Activated T-cell treated with anti-CD3 and anti-CD28 coated beads, Interleukin-2, amount 50 U/mL, for 72 hours (primary cell): ENCODE results near the gene MRPL42. TPM values are rescaled to one million over a fixed set of nuclear protein-coding genes. Genes with fewer than 3 reads are reported as not detected.
A peak's percentile ranks its signal among the peaks of the same experiment; 100 is the strongest.

Experiments used
- ATAC-seq, 2 donors: fragments of 150-1000 bp; cut with Tn5 transposase; replicated peaks in 1 of 2; 2 replicates each; pipeline ENCODE4 v1.10.0; 2021; ENCODE audit warnings: moderate library complexity in 2 of 2, mild to moderate bottlenecking in 1 of 2
- DNase-seq, 2 donors: peaks; one replicate each; pipeline ENCODE4 v3.0.0; 2021 to 2022; ENCODE audit warnings: mixed read lengths in 1 of 2
- H3K27ac Mint-ChIP-seq: one replicate; pipeline ENCODE4 v1.8.0; 2022; ENCODE audit warnings: mild to moderate bottlenecking, moderate library complexity, mixed read lengths
- H3K27me3 Mint-ChIP-seq: one replicate; pipeline ENCODE4 v1.8.0; 2022; ENCODE audit warnings: low read depth, mixed read lengths
- H3K36me3 Mint-ChIP-seq, 2 donors: one replicate each; pipeline ENCODE4 v1.8.0; 2022; ENCODE audit warnings: mixed read lengths in 2 of 2, mild to moderate bottlenecking in 1 of 2; ENCODE audit not compliant: insufficient read depth in 2 of 2
- H3K4me1 Mint-ChIP-seq: one replicate; pipeline ENCODE4 v1.8.0; 2022; ENCODE audit warnings: low read depth, mixed read lengths
- H3K4me3 Mint-ChIP-seq, 2 donors: one replicate each; pipeline ENCODE4 v1.8.0; 2022; ENCODE audit warnings: mild to moderate bottlenecking in 2 of 2, mixed read lengths in 2 of 2, moderate library complexity in 2 of 2
- H3K9me3 Mint-ChIP-seq, 2 donors: one replicate each; pipeline ENCODE4 v1.8.0; 2022; ENCODE audit warnings: mixed read lengths in 2 of 2
- total RNA-seq, 2 donors: library from RNA; stranded (reverse); gene quantifications; one replicate each; pipeline ENCODE4 v1.2.3, GENCODE V29; 2022

The MRPL42 gene
- total RNA-seq, 2 donors from 2014 or later, result 54.2 to 68.3 TPM

DNA sequence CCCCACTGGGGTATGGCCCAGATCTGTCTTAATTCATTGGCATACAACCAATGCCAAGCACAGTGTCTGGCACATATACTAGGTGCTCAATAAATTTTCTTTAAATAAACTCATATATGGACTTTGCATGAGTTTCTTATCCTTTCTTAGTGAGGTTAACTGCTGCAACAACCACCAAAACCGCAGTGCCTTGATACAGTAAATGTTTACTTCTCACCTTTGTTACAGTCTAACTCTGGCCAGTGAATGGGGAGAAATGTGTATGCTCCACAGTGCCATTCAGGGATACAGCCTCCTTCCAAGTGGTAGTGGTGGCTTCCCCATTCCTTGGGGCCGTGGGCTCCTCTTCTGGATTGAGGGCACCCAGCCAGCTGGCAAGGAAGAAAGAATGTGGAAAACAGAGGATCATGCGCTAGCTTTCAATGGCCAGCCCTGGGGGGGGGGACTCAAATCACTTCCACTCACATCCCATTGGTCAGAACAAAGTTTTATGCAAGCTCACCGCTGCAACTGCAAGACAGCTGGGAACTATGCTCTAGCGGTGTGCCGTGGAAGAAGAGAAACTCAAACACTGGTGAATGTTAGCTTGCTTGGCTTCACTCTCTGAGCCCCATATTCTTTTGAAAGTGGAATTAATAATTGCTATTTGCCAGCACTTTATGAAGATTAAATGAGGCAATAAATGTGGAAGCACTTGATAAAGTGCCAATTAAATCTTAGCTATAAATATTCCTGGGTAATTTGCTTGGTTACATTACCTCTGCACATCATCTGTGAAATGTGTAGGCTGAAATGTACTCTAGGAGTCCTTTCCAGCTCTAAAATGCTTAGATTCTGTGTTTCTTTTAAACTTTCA lies 54.1 kb downstream of the MRPL42 start:
- Mint-ChIP-seq H3K27ac (no peak overlapping the region), H3K9me3 (no peaks in the 10 kb centered on the region), H3K4me1 (no peaks in the 10 kb centered on the region), H3K4me3 (no peak overlapping the region), H3K36me3 (no peaks in the 10 kb centered on the region), H3K27me3 (peaks cover 8% of the 10 kb centered on the region)
- ATAC-seq (no peak), DNase-seq (no peak)

DNA sequence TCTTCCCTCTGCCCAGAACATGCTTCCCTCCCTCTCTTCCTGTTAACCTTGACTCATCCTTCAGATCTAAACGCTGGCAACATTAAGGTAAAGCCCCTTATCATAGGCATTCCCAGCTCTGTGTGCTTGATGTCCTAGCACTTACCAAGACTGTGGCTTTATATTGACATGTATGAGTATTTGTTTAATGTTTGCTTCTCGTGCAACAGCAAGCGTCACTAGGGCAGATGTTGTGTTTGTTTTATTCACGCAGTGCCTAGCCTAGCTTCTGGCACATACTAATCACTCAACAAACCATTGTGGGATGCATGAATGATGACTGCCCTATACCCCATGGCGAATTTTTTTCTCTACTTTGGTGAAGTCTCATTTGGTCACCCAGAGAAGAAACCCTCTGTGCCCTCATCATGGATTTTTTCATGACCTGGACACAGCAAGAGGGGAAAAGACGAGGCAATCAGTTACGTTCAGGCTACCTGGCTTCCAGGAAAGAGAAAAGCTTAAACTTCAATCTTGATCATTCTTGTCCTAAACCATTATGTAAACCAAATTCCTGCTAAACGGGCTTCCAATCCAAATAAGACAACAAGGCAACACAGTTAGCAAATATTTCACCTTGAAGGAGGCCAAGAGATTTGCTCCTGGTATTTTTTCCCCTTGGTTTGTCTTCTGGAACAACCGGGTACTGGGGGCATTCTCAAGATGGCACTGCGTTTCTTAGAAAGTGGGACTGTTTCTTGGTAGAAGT lies 57.2 kb downstream of the MRPL42 start:
- no peak overlapping the region for H3K27ac Mint-ChIP-seq
- ATAC-seq (no peak), DNase-seq (no peak)
- H3K36me3 Mint-ChIP-seq, result no peaks in the 10 kb centered on the region
- peaks cover 14% of the 10 kb centered on the region for H3K27me3 Mint-ChIP-seq
- H3K4me3 Mint-ChIP-seq, result no peak overlapping the region
- no peaks in the 10 kb centered on the region for H3K9me3 Mint-ChIP-seq
- H3K4me1 Mint-ChIP-seq, result no peaks in the 10 kb centered on the region

DNA sequence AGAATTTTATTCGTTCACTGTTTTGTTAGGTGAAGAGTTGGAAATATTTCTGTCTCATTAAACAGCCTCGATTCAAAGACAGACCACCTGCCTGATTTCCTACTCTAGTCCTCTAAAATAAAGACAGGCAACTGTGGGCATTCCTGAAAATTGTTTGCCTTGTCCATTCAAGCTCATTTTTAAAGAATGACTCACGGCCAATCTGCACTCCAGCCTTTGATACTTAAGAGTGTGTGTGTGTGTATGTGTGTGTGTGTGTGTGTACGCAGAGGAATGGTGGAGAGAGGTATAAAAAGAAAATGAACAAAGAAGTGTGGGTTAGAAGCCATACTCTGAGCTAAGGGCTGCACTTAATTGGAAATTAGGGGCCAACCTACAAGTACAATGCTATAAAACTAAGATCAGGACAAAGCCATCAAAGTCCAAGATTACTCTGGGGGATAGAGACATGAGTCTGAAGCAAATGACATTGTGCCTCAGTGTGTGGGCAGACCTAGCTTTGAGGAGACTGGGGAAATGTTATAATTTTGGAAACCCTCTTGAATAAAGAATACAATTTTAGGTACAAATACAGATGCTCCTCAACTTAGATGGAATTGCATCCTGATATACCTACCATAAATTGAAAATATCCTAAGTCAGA lies 59.6 kb downstream of the MRPL42 start:
- Mint-ChIP-seq H3K36me3 (no peaks in the 10 kb centered on the region), H3K4me3 (no peak overlapping the region), H3K27ac (no peak overlapping the region), H3K27me3 (peaks cover 14% of the 10 kb centered on the region), H3K4me1 (peaks cover 8% of the 10 kb centered on the region), H3K9me3 (no peaks in the 10 kb centered on the region)
- ATAC-seq, result no peak
- no peak for DNase-seq

DNA sequence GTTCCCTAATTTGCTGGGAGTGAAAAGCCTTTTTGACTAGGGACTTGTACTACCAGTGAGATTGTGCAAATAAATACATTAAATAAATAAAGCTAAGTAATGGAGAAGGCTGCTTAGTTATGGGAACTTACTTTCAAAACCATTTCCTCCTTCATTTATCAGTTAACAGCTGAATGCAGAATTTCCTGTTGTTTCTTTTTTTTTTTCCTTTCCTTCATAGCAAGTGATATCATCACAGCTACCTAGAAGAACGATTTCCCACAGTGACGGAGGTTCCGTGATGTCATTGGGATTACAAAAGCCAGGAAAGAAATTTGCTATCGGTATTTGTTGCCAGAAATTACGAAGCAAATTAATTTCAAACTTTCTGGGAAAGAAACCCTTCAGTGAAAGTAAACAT lies 63.0 kb downstream of the MRPL42 start:
- peak overlapping the region; percentile 69 for H3K27ac Mint-ChIP-seq
- no peak overlapping the region for H3K4me3 Mint-ChIP-seq

DNA sequence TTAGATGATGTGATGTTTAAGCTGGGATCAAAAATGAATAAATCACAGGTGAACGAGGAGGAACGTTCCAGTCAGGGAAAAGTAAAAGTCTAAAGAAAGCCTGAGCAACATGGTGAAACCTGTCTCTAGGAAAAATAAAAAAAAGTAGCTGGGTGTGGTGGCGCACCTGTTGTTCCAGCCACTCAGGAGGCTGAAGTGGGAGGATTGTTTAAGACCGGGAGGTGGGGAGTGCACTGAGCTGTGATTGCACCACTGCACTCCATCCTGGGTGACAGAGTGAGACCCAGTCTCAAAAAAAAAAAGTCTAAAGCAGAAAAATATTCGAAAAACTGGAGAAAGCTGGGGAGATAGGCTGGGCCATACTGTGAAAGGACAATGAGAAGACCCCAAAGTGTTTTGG lies 66.0 kb downstream of the MRPL42 start:
- no peak for DNase-seq
- Mint-ChIP-seq H3K27me3 (no peaks in the 10 kb centered on the region), H3K9me3 (peaks cover 0 to 2% of the 10 kb centered on the region in 2 donors), H3K4me1 (peaks cover 8% of the 10 kb centered on the region), H3K27ac (no peak overlapping the region), H3K4me3 (no peak overlapping the region), H3K36me3 (no peaks in the 10 kb centered on the region)
- no peak for ATAC-seq

More for the DNA sequence above, 63.0 kb downstream of the MRPL42 start:
- peaks cover 8% of the 10 kb centered on the region for H3K4me1 Mint-ChIP-seq
- ATAC-seq, result no peak
- no peaks in the 10 kb centered on the region for H3K36me3 Mint-ChIP-seq
- H3K27me3 Mint-ChIP-seq, result peaks cover 10% of the 10 kb centered on the region
- DNase-seq, result no peak
- H3K9me3 Mint-ChIP-seq, result peaks cover 0 to 2% of the 10 kb centered on the region in 2 donors

DNA sequence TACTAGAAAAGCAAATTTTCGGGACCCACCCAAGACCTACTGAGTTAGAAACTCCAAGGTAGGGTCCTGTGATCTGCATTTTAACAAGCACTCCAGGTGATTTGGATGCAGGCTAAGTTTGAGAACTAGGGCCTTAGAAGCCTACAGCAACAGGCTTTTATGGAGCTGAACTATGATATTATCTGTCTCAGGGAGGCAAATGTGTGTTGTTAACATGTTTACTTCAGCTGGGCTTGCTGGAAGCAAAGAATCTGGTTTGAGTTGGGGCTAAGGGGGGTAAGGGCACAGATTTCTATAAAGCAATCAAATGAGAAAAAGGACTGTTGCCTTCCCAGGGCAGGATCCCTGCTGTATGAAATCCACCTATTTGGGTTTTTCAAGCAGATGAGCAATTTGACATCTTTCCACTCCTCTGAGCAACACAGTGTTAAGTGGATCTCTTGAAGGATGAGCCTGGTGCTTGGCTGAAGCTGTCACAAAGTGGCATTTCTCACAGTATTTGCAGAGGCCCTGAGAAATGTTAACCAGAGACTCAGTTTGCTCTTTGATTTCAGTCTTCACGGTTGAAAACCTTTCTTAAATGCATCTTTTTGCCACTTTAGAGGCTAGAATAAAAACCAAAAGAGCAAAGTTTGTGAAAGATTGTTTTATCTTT lies 68.9 kb downstream of the MRPL42 start:
- Mint-ChIP-seq H3K27ac (no peak overlapping the region), H3K27me3 (no peaks in the 10 kb centered on the region), H3K4me3 (no peak overlapping the region), H3K9me3 (peaks cover 0 to 2% of the 10 kb centered on the region in 2 donors), H3K4me1 (peaks cover 13% of the 10 kb centered on the region), H3K36me3 (no peaks in the 10 kb centered on the region)
- ATAC-seq (no peak), DNase-seq (no peak)

DNA sequence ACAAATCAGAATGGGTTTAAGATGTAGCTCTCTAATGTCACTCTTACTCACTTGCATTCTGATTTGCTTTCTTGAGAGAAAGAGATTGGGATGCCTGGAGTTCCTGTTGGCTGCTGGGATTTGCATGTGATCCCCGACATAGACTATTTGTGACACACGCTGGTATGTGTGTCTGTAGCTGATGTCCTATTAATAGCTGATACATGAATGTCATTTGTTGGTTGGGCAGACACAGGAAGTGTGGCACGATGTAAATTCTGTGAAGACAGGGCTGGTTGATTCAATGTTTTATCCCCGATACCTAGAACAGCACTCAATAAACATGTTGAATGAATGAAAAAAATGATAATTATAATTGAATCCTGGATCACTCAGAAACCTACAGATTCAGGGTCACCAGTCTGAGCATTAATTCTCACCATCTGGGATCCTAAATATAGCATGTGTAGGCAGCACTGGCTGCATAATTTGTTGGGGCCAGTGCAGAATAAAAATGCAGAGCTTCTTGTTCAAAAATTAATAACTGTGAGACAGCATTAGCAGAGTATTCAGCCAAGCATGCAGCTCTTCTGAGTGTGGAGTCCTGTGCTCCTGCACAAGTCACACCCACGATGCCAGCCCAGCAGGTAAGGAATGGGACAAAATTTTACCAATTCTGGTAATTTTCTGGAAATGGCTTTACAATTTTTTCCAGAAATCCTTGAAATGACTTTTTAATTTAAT lies 69.6 kb downstream of the MRPL42 start:
- Mint-ChIP-seq H3K27me3 (no peaks in the 10 kb centered on the region), H3K4me1 (peaks cover 20% of the 10 kb centered on the region), H3K9me3 (peaks cover 0 to 2% of the 10 kb centered on the region in 2 donors), H3K36me3 (no peaks in the 10 kb centered on the region), H3K4me3 (no peak overlapping the region), H3K27ac (no peak overlapping the region)
- ATAC-seq (no peak), DNase-seq (no peak)

DNA sequence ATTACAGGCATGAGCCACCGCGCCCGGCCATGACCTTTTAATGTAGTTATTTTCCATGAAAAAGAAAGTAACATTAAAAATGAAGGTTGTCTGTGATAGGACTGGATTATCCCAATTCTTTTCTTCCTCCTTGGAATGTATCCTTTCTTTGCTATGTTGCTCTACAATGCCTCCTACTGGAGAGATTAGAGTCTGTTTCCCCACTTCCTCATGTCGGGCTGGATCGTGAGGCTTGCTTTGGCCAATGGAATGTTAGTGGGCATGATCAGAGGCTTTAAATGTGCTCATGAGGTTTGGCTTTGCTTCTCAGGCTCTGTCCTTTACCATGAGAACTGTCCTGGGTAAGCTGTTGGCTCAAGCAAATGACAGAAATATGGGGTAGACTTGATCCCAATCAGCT lies 70.5 kb downstream of the MRPL42 start:
- Mint-ChIP-seq H3K36me3 (no peaks in the 10 kb centered on the region), H3K4me1 (peaks cover 22% of the 10 kb centered on the region), H3K27ac (no peak overlapping the region), H3K27me3 (no peaks in the 10 kb centered on the region), H3K4me3 (no peak overlapping the region), H3K9me3 (no peaks in the 10 kb centered on the region)
- ATAC-seq (no peak), DNase-seq (no peak)

DNA sequence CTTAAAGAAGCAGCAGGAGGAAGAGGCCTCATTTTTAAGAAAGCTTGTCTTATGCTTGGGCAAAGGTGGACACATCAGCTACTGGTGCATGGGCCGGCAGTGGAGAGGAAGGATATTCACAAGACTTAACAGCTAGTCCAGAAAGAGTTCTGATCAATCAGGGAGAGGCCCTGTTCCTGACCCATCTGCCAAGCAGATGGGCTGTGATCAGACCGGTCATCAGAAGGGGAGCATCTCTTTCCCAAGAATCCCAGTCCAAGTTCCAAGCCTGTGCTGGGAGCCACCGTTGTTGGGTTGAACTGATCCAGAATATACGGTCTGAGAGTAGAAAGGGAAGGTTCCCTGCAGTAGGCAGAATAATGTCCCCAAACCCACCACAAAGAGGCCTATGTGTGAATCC lies 72.5 kb downstream of the MRPL42 start:
- ATAC-seq (no peak), DNase-seq (no peak)
- no peaks in the 10 kb centered on the region for H3K9me3 Mint-ChIP-seq
- peaks cover 22% of the 10 kb centered on the region for H3K4me1 Mint-ChIP-seq
- H3K4me3 Mint-ChIP-seq, result no peak overlapping the region
- H3K27ac Mint-ChIP-seq, result no peak overlapping the region
- no peaks in the 10 kb centered on the region for H3K27me3 Mint-ChIP-seq
- H3K36me3 Mint-ChIP-seq, result no peaks in the 10 kb centered on the region

DNA sequence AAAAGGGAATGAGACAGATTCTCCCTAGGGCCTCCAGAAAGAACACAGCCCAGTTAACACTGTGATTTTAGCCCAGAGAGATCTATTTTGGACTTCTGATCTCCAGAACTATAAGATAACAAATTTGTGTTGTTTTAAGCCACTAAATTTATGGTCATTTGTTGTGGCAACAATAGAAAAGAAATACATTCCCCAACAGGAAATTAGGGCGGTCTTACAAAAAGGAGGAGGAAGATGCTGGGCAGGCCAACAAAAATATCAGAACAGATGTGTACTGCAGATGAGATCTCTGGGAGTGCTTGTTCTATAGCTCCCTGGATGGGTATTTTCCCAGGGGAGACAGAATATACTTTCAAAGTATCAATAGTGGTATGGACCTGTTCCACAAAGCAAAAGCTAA lies 73.2 kb downstream of the MRPL42 start:
- H3K36me3 Mint-ChIP-seq, result no peaks in the 10 kb centered on the region
- H3K27ac Mint-ChIP-seq, result no peak overlapping the region
- H3K9me3 Mint-ChIP-seq, result no peaks in the 10 kb centered on the region
- no peak overlapping the region for H3K4me3 Mint-ChIP-seq
- H3K4me1 Mint-ChIP-seq, result peaks cover 22% of the 10 kb centered on the region
- DNase-seq (no peak), ATAC-seq (no peak)
- no peaks in the 10 kb centered on the region for H3K27me3 Mint-ChIP-seq

DNA sequence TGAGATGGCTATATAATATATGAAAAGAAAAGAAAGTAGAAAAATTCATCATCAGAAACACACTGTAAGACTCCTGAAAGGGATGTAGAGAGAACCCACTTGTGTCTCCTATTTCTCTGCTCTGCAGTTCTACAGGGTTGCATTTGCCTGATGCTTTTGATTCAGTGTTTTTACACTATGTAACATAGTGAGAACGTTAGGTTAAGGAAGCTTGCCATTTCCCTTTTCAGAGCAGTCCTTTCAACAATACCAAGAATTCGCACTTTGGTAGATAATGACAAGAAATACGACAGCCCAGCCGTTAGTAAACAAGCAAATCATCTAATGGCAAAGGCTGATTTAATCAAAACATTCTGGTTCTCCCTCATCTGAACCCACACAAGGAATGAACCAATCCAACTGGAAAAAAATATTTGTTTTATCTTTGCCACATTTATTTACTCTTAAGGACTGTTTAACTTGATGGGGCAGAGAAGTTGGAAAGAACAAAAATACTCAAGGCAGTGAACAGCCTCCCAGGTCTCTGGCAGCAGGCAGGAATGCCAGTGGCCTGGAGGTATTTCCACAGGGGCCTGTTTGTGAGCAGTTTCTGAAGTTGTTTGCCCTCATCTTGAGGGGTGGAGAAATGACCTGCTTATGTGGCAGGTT lies 74.4 kb downstream of the MRPL42 start:
- H3K4me3 Mint-ChIP-seq, result peak overlapping the region in 1 of 2 donors; percentile 14
- no peaks in the 10 kb centered on the region for H3K36me3 Mint-ChIP-seq
- peak overlapping the region; percentile 52 for H3K27ac Mint-ChIP-seq
- peak in 1 of 2 donors; percentile 44 for ATAC-seq
- no peak for DNase-seq
- H3K27me3 Mint-ChIP-seq, result no peaks in the 10 kb centered on the region
- H3K4me1 Mint-ChIP-seq, result peaks cover 22% of the 10 kb centered on the region
- no peaks in the 10 kb centered on the region for H3K9me3 Mint-ChIP-seq

DNA sequence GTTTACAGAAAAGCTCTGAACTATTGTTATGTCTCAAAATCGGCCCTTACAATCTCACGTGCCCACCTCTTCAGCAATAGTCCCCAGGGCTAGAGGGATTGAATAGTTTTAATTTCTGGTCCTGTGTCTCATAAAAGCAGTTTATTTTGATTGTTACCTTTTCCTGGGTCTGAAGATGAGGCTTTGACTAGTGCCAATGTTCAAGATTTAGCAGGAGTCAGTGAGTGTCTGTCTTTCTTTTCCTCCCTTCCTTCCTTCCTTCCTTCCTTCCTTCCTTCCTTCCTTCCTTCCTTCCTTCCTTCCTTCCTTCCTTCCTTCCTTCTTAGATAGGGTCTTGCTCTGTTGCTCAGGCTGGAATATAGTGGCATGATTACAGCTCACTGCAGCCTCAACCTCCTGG lies 80.5 kb downstream of the MRPL42 start:
- H3K27ac Mint-ChIP-seq, result no peak overlapping the region
- no peak overlapping the region for H3K4me3 Mint-ChIP-seq
- no peaks in the 10 kb centered on the region for H3K27me3 Mint-ChIP-seq

More for the DNA sequence above, 80.5 kb downstream of the MRPL42 start:
- H3K36me3 Mint-ChIP-seq, result no peaks in the 10 kb centered on the region
- H3K9me3 Mint-ChIP-seq, result no peaks in the 10 kb centered on the region
- DNase-seq (no peak), ATAC-seq (no peak)
- no peaks in the 10 kb centered on the region for H3K4me1 Mint-ChIP-seq
